Adrenal gland (tissue), 5 donors: ENCODE measurements around the gene RPRD1B.

ENCODE experiments used
- POLR2A ChIP-seq, 2 donors: fragments of 450-650 bp; IDR thresholded peaks; one replicate each; pipeline ENCODE4 v1.6.1; 2017; ENCODE audit warnings: antibody characterized with exemption in 2 of 2, mild to moderate bottlenecking in 2 of 2, moderate library complexity in 1 of 2
- TF ChIP-seq, protein P1 (sequence below), 6 experiments: fragments of 450-650 bp in 4 of 6; fragments of 200-600 bp in 2 of 6; sonication (generic) in 1 of 6; IDR thresholded peaks; 1 replicate in 5 of 6; 2 replicates in 1 of 6; pipeline versions ENCODE4 v1.5.1 to v1.8.0; 2016 to 2021; ENCODE audit warnings: antibody characterized with exemption in 6 of 6, mild to moderate bottlenecking in 2 of 6, moderate library complexity in 1 of 6
- donor health status: DM: no; HTN: no; CAD: no.

DNA sequence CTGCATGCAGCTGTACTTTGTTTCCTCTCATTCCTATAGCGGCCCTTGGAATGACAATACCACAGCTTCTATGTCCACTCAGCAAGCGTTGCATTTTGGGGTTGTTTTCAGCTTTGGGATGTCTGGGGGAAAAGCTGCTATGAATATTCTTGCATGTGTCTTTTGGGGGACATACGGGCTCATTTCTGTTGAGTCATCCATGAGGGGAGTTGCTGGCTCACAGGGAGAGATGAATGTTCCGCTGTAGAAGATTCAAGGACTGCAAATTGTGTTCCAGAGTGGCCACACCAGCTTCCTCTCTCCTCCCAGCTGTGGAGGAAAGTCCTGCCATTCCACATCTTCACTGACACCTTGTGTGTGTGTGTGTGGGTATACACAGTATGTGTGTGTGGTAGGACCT is 88.2 kb downstream of the RPRD1B start:
- TF ChIP-seq POLR2A (IDR thresholded peaks at IDR 0.05) = no peak
- TF ChIP-seq, protein P1, sequence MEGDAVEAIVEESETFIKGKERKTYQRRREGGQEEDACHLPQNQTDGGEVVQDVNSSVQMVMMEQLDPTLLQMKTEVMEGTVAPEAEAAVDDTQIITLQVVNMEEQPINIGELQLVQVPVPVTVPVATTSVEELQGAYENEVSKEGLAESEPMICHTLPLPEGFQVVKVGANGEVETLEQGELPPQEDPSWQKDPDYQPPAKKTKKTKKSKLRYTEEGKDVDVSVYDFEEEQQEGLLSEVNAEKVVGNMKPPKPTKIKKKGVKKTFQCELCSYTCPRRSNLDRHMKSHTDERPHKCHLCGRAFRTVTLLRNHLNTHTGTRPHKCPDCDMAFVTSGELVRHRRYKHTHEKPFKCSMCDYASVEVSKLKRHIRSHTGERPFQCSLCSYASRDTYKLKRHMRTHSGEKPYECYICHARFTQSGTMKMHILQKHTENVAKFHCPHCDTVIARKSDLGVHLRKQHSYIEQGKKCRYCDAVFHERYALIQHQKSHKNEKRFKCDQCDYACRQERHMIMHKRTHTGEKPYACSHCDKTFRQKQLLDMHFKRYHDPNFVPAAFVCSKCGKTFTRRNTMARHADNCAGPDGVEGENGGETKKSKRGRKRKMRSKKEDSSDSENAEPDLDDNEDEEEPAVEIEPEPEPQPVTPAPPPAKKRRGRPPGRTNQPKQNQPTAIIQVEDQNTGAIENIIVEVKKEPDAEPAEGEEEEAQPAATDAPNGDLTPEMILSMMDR (IDR thresholded peaks at IDR 0.05) = no peak
